Measurements from ENCODE around the gene MYH7.
"Not testable (repeated sequence)": the region's sequence is repeated elsewhere in the genome, so short reads cannot be mapped to it uniquely, and the experiment has no call there.

MYH7 gene

DNA sequence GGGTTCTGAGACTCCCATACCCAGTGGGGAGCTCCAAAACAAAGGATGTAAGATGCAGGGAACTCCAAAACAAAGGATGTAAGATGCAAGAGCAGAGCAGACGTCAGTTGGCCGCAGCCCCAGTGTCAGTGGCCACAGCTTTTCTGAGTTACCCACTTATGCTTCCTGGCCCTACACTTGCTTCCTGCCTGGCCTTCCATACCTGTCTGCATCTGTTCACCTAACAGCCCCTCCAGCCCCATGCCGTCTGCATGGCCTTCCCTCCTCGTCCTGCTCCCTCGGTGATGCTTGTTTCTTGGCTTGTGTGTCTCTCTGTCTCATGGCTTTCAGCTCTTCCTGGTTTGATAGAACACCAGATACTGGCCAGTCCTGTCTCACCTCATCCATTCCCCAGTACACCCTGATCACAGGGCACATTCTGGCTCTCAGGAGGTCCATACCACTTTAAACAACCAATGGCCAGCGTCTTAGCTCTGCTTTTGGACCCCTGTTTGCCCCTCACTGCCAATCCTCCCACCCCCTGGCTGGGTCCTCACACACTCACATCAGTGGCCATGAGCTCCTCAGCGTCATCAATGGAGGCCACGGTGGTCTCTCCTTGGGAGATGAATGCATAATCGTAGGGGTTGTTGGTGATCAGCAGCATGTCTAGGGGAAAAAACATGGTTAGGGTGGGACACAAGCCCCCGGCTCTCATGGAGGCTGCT lies 5.3 kb downstream of the MYH7 start:
- FAIRE-seq: no peak
- TF ChIP-seq CTCF (IDR thresholded peaks at IDR 0.05; ENCODE audit: insufficient read depth, missing control alignments): no peak

DNA sequence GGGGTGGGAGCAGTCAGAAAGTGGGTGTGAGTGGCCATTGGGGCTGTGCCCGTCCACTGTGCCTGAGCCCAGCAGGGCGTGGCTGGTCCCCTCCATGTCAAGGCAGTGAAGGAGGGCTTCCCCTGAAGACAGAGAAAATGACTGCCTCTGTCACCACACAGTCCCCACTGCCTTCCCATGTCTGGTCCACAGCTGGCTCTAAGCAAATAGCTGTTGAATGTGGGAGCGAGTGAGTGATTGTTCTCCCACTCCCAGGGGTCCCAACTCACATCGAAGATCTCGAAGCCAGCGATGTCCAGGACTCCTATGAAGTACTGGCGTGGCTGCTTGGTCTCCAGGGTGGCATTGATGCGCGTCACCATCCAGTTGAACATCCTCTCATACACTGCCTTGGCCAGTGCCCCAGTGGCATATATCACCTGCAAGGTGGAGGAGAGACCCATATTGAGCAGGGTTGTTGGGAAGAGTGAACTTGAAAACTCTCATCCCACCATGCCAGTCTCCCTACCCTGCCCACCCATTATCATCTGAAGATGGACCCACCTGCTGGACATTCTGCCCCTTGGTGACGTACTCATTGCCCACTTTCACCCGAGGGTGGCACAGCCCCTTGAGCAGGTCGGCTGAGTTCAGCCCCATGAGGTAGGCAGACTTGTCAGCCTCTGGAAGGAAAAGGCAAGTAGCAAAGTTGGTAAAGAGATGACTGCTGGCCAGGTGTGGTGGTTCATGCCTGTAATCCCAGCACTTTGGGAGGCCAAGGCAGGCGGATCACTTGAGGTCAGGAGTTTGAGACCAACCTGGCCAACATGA lies 6.6 kb downstream of the MYH7 start:
- TF ChIP-seq CTCF (IDR thresholded peaks at IDR 0.05; ENCODE audit: insufficient read depth, missing control alignments): no peak
- FAIRE-seq (no peak), DNase-seq (ENCODE audit: insufficient read length, low spot score) (no peak)

More for the DNA sequence above, 5.3 kb downstream of the MYH7 start:
- DNase-seq (ENCODE audit: insufficient read length, low spot score): no peak

DNA sequence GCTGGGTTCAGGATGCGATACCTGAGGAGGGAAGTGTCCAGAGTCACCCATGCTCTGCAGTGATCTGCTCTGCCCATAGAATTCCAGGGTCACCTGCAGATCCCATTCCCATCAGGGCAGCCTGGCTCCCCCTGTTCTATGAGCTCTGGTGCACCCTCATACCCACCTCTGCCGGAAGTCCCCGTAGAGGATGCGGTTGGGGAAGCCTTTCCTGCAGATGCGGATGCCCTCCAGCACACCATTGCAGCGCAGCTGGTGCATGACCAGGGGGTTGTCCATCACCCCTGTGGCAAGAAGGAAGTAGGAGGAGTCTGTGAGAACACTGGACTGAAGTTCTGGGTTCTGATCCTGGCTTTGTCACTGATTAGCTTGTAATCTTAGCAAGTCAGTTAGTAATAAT lies 9.7 kb downstream of the MYH7 start:
- not testable (repeated sequence) for FAIRE-seq; DNase-seq (ENCODE audit: insufficient read length, low spot score)

DNA sequence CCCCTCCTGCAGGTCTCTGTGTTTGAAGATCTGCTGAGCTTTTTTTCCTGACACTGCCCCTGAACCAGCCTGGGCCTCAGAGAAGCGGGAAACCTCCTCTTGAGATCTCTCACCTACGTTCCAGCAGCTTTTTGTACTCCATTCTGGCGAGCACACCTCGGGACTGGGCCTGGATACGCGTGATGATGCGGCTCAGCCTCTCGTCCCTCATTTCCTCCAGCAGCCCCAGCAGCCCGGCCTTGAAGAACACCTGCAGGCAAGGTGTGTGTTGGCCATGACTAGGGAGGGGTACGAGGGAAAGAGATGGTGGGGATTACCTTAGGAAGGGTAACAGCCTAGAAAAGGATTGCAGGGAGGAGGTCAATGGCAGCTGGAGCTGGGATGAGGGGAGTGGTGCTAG lies 10.3 kb downstream of the MYH7 start:
- no peak for TF ChIP-seq CTCF (IDR thresholded peaks at IDR 0.05; ENCODE audit: insufficient read depth, missing control alignments)
- DNase-seq (ENCODE audit: insufficient read length, low spot score): no peak
- no peak for FAIRE-seq

GRCh38 chr14:23423657-23424056 lies 11.8 kb downstream of the MYH7 start:
- no peak for FAIRE-seq
- no peak for TF ChIP-seq CTCF (IDR thresholded peaks at IDR 0.05; ENCODE audit: insufficient read depth, missing control alignments)
- DNase-seq (ENCODE audit: insufficient read length, low spot score): no peak

- DNase-seq (ENCODE audit: insufficient read length, low spot score): no peak
- no peak for TF ChIP-seq CTCF (IDR thresholded peaks at IDR 0.05; ENCODE audit: insufficient read depth, missing control alignments)
- no peak for FAIRE-seq
Measured at GRCh38 chr14:23421594-23421993, 13.9 kb downstream of the MYH7 start.

GRCh38 chr14:23419646-23420045 lies 15.8 kb downstream of the MYH7 start:
- DNase-seq (ENCODE audit: insufficient read length, low spot score); FAIRE-seq: not testable (repeated sequence)

DNA sequence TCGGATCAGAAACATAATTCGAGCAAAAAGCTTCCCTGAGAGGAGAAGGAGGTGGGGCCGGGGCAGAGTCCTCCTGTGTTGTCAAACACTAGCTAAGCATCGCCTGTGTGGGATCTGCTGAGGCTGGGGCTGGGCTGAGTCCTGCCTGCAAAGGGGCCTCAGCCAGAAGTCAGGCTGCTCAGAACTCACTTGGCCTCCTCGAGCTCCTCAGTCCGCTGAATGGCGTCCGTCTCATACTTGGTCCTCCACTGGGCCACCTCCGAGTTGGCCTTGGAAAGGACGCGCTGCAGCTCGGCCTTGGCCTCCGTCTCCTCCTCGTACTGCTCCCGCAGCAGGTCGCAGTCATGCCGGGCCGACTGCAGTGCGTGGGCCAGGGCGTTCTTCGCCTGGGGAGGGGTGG lies 17.4 kb downstream of the MYH7 start:
- TF ChIP-seq CTCF (IDR thresholded peaks at IDR 0.05; ENCODE audit: insufficient read depth, missing control alignments): no peak
- no peak for FAIRE-seq
- DNase-seq (ENCODE audit: insufficient read length, low spot score): no peak

DNA sequence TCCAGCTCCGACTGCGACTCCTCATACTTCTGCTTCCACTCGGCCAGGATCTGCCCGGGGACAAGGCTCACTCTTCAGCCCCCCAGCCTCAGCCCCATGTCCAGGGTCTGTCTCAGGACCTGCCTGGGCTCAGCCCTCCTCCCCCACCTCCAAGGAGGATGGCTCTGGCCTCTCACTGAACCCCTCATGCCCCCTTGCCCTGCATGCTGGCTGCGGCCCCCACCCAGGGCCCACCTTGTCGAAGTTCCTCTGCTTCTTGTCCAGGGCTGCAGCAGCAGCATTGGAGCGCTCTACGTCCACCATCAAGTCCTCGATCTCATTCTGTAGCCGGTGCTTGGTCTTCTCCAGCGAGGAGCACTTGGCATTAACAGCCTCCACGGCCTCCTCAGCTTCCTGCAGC lies 18.2 kb downstream of the MYH7 start:
- FAIRE-seq; DNase-seq (ENCODE audit: insufficient read length, low spot score): not testable (repeated sequence)
